Measurements from ENCODE around the gene DLX4. TPM values are rescaled to one million over a fixed set of nuclear protein-coding genes. Genes with fewer than 3 reads are reported as not detected.

The DLX4 gene
- total RNA-seq, 1 donor from 2014 or later: not detected

DNA sequence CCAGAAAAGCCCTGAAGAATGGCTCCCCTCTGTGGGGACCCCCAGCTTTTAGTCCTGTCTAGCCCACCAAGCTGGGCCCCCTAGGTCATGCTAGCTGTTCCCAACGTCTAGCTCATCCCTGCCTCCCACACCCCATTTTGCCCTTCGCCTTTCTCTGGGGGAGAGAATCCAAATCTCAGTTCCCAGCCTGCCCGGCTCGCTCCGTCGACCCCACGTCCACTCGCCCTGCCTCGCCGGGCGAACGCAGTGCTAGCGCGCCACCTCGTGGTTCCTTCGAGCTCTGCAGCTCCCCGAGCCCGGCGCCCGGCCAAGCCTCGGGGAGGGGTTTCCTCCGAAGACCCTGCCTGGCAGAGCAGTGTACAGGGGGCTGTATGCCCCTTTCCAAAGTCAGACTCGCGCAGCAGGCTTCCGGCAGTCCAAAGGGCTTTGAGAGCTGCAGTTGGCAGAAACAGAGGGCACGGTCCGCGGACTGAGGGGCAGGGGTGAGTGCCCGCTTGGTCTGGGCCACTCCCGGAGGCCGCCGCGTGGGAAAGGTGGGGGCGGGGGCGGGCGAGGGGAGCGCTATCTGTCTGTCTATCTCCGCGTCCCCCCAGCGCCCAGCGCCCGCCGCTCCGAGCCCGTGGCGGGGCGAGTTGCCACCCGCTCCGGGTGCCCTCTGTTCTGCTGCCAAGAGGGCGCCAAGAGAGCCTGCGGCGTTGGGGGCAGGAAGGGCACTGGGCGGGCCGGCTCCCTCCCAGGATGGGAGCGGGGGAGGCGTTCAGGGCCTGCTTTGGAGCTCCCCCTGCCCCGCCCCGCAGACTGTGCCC, 27.7 kb downstream of the DLX4 start:
- TF ChIP-seq, protein P1, sequence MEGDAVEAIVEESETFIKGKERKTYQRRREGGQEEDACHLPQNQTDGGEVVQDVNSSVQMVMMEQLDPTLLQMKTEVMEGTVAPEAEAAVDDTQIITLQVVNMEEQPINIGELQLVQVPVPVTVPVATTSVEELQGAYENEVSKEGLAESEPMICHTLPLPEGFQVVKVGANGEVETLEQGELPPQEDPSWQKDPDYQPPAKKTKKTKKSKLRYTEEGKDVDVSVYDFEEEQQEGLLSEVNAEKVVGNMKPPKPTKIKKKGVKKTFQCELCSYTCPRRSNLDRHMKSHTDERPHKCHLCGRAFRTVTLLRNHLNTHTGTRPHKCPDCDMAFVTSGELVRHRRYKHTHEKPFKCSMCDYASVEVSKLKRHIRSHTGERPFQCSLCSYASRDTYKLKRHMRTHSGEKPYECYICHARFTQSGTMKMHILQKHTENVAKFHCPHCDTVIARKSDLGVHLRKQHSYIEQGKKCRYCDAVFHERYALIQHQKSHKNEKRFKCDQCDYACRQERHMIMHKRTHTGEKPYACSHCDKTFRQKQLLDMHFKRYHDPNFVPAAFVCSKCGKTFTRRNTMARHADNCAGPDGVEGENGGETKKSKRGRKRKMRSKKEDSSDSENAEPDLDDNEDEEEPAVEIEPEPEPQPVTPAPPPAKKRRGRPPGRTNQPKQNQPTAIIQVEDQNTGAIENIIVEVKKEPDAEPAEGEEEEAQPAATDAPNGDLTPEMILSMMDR (IDR thresholded peaks at IDR 0.05): peak; percentile 92 to 99 (median 98)
- Histone ChIP-seq H3K27me3 (peaks cover 32% of the 10 kb centered on the region), H3K9me3 (no peaks in the 10 kb centered on the region), H3K4me3 (peak overlapping the region; percentile 53 to 63), H3K27ac (no peak overlapping the region), H3K4me1 (peaks cover 11 to 18% of the 10 kb centered on the region in 2 donors), H3K36me3 (no peaks in the 10 kb centered on the region)
- intact Hi-C loops (cut with DNase I): loop anchor here (1.0 to 5.0 kb wide), 2 partner anchors 44 to 289 kb away; partner anchors contain the start of gene SLC35B1
- no peak for DNase-seq (ENCODE audit: low spot score in 2 of 2)

DNA sequence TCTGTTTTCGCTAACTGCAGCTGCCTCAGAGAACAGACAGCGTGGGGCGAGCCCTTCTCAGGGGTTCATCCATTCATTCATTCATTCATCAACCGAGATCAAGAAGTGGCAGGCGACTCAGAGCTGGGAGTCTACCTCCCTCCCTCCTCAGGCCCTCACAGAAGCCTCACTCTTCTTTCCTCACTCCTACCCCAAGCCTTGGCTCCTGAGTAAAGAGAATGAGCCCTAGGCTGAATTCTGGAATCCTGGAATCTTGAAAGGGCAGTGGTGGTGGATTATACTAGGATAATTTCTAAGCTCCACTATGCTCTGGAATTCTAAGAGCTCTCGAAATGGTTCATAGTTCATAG, 28.3 kb downstream of the DLX4 start:
- no peak for DNase-seq (ENCODE audit: low spot score in 2 of 2)
- no peaks in the 10 kb centered on the region for H3K9me3 ChIP-seq
- no peaks in the 10 kb centered on the region for H3K36me3 ChIP-seq
- intact Hi-C loops (cut with DNase I): loop anchor here (5.0 kb wide), 1 partner anchor 290 kb away; the partner anchor contains the start of gene SLC35B1
- peaks cover 32% of the 10 kb centered on the region for H3K27me3 ChIP-seq
- H3K4me1 ChIP-seq: peaks cover 11 to 18% of the 10 kb centered on the region in 2 donors
- H3K27ac ChIP-seq: no peak overlapping the region
- peak overlapping the region in 1 of 2 donors; percentile 63 for H3K4me3 ChIP-seq
- TF ChIP-seq, protein P1 (IDR thresholded peaks at IDR 0.05): no peak

DNA sequence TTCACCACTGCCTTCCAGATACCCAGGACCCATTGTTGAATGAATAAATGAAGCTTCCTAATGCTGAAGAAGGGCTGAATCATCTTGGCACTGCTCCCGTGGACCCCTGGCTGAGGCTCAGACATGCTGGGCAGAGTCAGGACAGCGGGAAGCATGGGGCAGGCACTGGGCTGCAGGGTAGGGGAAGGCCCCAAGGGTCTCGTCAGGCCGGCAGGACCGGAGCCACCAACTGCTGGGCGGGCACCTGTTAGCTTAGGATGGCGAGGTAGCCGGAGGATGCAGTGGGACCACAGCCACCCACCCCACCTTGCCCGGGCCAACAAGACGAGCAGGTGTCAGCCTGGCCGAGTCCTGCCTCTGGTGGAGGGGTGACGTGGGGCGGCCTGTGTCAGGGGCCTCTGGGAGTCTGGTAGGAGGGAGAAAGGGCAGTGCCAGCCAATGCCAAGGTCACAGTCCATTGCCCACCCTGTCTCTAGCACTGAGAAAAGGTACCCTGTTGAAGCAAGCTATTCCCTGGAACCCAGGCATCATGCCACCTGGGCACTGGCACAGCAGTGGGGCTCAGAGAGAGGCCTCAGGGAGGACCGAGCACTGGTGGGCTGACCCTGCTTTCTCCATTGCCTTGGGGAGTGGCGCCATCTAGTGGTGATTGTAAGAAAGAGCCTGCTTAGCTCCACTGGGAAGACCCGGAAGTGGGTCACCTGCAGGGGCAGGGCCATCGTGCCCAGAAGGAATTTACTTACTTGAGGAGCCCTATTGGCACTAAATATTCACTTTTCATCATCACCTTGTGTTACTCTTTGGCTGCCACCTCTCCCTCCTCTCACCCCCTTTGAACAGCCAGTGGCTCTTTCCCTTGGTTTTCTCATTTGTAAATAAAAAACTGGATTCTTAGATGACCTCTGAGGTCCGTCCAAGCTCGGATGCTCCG, 29.0 kb downstream of the DLX4 start:
- intact Hi-C loops (cut with DNase I): loop anchor here (1.0 to 5.0 kb wide), 4 partner anchors 118 to 433 kb away; partner anchors contain the start of gene SLC35B1
- Histone ChIP-seq H3K36me3 (no peaks in the 10 kb centered on the region), H3K4me1 (peaks cover 11 to 17% of the 10 kb centered on the region in 2 donors), H3K4me3 (no peak overlapping the region), H3K9me3 (no peaks in the 10 kb centered on the region), H3K27me3 (peaks cover 30% of the 10 kb centered on the region), H3K27ac (no peak overlapping the region)
- TF ChIP-seq, protein P1 (IDR thresholded peaks at IDR 0.05): peak; percentile 91 to 96 (median 92)
- DNase-seq (ENCODE audit: low spot score in 2 of 2): peak; percentile 20 to 83

DNA sequence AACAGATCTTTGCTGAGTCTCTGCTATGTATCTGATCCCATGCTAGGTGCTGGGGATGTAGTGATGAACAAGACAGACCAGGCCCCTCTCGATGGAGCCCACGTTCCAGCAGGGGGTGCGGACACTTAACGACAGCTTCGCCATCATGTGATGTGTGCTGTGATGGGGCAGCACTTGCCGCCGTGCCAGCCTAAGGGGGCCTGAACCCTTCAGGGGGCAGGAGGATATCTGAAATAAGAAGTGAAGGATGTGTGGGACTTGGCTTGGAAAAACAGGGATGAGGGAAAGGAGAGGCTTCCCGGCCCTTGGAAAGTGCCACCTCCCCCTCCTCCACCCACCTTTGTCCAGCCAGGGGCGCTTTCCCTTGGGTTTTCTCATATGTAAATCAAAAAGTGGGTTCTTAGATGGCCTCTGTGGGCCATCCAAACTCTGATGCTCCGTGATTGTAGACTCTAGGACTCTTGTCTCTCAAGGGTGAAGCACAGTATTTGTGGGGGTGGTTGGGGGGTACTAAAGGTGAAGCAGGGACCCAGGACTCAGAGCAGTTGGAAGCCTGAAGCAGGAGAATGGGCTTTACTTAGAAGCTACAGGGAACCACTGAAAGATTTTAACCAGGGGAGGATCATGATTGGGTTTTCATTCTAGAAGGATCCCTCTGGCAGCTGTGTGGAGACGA, 30.0 kb downstream of the DLX4 start:
- Histone ChIP-seq H3K4me3 (no peak overlapping the region), H3K4me1 (peaks cover 8 to 13% of the 10 kb centered on the region in 2 donors), H3K9me3 (no peaks in the 10 kb centered on the region), H3K27ac (no peak overlapping the region), H3K36me3 (no peaks in the 10 kb centered on the region), H3K27me3 (peaks cover 26% of the 10 kb centered on the region)
- intact Hi-C loops (cut with DNase I): loop anchor here (1.0 to 5.0 kb wide), 4 partner anchors 119 to 434 kb away; partner anchors contain the start of gene SLC35B1
- DNase-seq (ENCODE audit: low spot score in 2 of 2): no peak
- TF ChIP-seq, protein P1 (IDR thresholded peaks at IDR 0.05): no peak

DNA sequence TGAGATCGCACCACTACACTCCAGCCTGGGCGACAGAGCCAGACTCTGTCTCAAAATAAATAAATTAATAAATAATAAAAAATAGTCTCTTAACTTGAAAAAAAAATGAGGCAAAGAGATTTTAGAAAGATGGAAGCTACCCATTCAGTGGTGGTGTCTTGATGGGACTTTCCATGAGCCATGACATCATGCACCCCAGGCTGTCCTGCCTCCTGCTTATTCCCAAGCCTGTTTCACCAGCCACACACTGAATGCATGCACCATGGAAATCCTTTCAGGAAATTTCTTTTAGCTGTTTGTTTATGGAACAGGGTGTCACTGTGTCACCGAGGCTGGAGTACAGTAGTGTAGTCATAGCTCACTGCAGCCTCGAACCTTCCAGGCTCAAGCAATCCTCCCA, 34.9 kb downstream of the DLX4 start:
- intact Hi-C loops (cut with DNase I): no loop called here
- no peak overlapping the region for H3K27ac ChIP-seq
- H3K9me3 ChIP-seq: peaks cover 2 to 10% of the 10 kb centered on the region in 2 donors
- H3K4me3 ChIP-seq: no peak overlapping the region
- TF ChIP-seq, protein P1 (IDR thresholded peaks at IDR 0.05): no peak
- no peak for DNase-seq (ENCODE audit: low spot score in 2 of 2)
- no peaks in the 10 kb centered on the region for H3K36me3 ChIP-seq
- H3K27me3 ChIP-seq: peaks cover 6% of the 10 kb centered on the region
- no peaks in the 10 kb centered on the region for H3K4me1 ChIP-seq

All from ascending aorta (tissue), 2 donors.